Tibial nerve (tissue), 4 donors: ENCODE data around the gene PHF19.

ENCODE experiments used
- CTCF ChIP-seq, 5 experiments: fragments of 200-600 bp in 3 of 5; fragments of 450-650 bp in 2 of 5; sonication (generic) in 3 of 5; IDR thresholded peaks; one replicate each; pipeline ENCODE4 v1.5.1; 2016 to 2019; ENCODE audit warnings: antibody characterized with exemption in 5 of 5, mild to moderate bottlenecking in 3 of 5, moderate library complexity in 2 of 5
- EP300 ChIP-seq, 2 donors: sonication (generic); formaldehyde crosslinking; IDR thresholded peaks; one replicate each; pipeline ENCODE4 v1.6.1; 2017; ENCODE audit warnings: antibody characterized with exemption in 2 of 2, mild to moderate bottlenecking in 1 of 2
- POLR2A ChIP-seq, 2 donors: fragments of 450-650 bp; IDR thresholded peaks; one replicate each; pipeline ENCODE4 v1.6.1; 2017; ENCODE audit warnings: antibody characterized with exemption in 2 of 2, mild to moderate bottlenecking in 2 of 2, moderate library complexity in 2 of 2

- TF ChIP-seq CTCF (IDR thresholded peaks at IDR 0.05) (no peak), POLR2A (IDR thresholded peaks at IDR 0.05) (no peak), EP300 (IDR thresholded peaks at IDR 0.05) (no peak)
These were observed 13.6 kb upstream of the PHF19 start for GRCh38 chr9:120890320-120891244.
